ENCODE results near the gene INTS11. TPM values are rescaled to one million over a fixed set of nuclear protein-coding genes. Genes with fewer than 3 reads are reported as not detected.

Gene INTS11
- total and polyA plus RNA-seq, 10 of the 15 experiments (the other 5 are each of a cell fraction or from before 2014, with no cell fraction given) = 2.5 to 117 (median 77.7) TPM

- CTCF ChIA-PET = interaction anchor here (1.7 kb wide), 1 partner anchor 13 kb away, joined by 8 read pairs; no protein-coding TSS in a partner anchor
- no peak overlapping the region for H3K9ac ChIP-seq (ENCODE audit: control insufficient read depth, insufficient read depth, low read length)
Observed at GRCh38 chr1:1357871-1358432, 33.5 kb upstream of the INTS11 start.

GRCh38 chr1:1356796-1357401, 32.4 kb upstream of the INTS11 start:
- Histone ChIP-seq H4K20me1 (ENCODE audit: control insufficient read depth, insufficient read depth) (no peaks in the 10 kb centered on the region), H3K4me3 (no peak overlapping the region), H3K27ac (ENCODE audit: control insufficient read depth, insufficient read depth) (no peak overlapping the region), H3K79me2 (ENCODE audit: control insufficient read depth, insufficient read depth, low read length) (no peaks in the 10 kb centered on the region), H3K36me3 (ENCODE audit: control insufficient read depth in 2 of 2, insufficient read depth in 2 of 2, low read length in 1 of 2) (no peaks in the 10 kb centered on the region), H2AFZ (ENCODE audit: control insufficient read depth, low read depth, low read length) (no peak overlapping the region), H3K4me2 (ENCODE audit: control insufficient read depth, insufficient read depth) (no peak overlapping the region), H3K27me3 (replicated peaks in 1 of 2; ENCODE audit: control insufficient read depth in 2 of 2, insufficient read depth in 2 of 2, low read length in 1 of 2) (peaks cover 0 to 3% of the 10 kb centered on the region in 2 experiments; a peak in 2 of 4 replicates), H3K9ac (ENCODE audit: control insufficient read depth, insufficient read depth, low read length) (no peak overlapping the region), H3K4me1 (ENCODE audit: control insufficient read depth, insufficient read depth, low read length) (peaks cover 5% of the 10 kb centered on the region), H3K9me3 (replicated peaks; ENCODE audit: control insufficient read depth, insufficient read depth, low read length) (no peaks in the 10 kb centered on the region)
- DNase-seq (ENCODE audit: low read depth, low spot score) (no peak), FAIRE-seq (no peak), ATAC-seq (peak; percentile 16; the same call in 2 of the 3 replicates)
- SMC1A ChIA-PET (ENCODE audit: uncharacterized antibody, unreplicated experiment) = no interaction called here
- BruUV-seq (replicated peaks) = no TSS peak
- POLR2A ChIA-PET = no interaction called here
- CTCF ChIA-PET = no interaction called here
- in situ Hi-C loops (cut with MboI) = no loop called here
- intact Hi-C loops (cut with micrococcal nuclease; ENCODE audit: unreplicated experiment) = no loop called here
- RAD21 ChIA-PET (ENCODE audit: unreplicated experiment) = no interaction called here
- WGBS (ENCODE audit: insufficient coverage, insufficient replicate concordance, low lambda C conversion rate, missing lambda C conversion rate) = 39% methylated on average over 26 of the region's 26 CpGs
- TF ChIP-seq RFX5 (IDR thresholded peaks at IDR 0.05; ENCODE audit: low read depth, low read length) (no peak), E4F1 (IDR thresholded peaks at IDR 0.05; ENCODE audit: borderline replicate concordance, partially characterized antibody) (no peak), SIX5 (IDR thresholded peaks at IDR 0.05; ENCODE audit: low read depth, low read length, severe bottlenecking) (no peak), USF2 (IDR thresholded peaks at IDR 0.05; ENCODE audit: borderline replicate concordance, low read depth, low read length) (no peak), BCL3 (IDR thresholded peaks at IDR 0.05; ENCODE audit: borderline replicate concordance, insufficient read depth, low read depth, low read length, poor library complexity, severe bottlenecking) (no peak), KDM1A (IDR thresholded peaks at IDR 0.05; ENCODE audit: borderline replicate concordance) (no peak), HSF1 (IDR thresholded peaks at IDR 0.05; ENCODE audit: low read depth, low read length) (no peak), DPF2 (IDR thresholded peaks at IDR 0.05) (no peak), ZNF24 (IDR thresholded peaks at IDR 0.05) (no peak)

More at GRCh38 chr1:1357871-1358432, 33.5 kb upstream of the INTS11 start:
- H3K27me3 ChIP-seq (replicated peaks in 1 of 2; ENCODE audit: control insufficient read depth in 2 of 2, insufficient read depth in 2 of 2, low read length in 1 of 2) = peaks cover 0 to 3% of the 10 kb centered on the region in 2 experiments; a peak in 2 of 4 replicates
- H3K4me1 ChIP-seq (ENCODE audit: control insufficient read depth, insufficient read depth, low read length) = peaks cover 5% of the 10 kb centered on the region
- H3K27ac ChIP-seq (ENCODE audit: control insufficient read depth, insufficient read depth) = no peak overlapping the region
- FAIRE-seq (no peak), DNase-seq (ENCODE audit: low read depth, low spot score) (no peak), ATAC-seq (no peak)
- H3K9me3 ChIP-seq (replicated peaks; ENCODE audit: control insufficient read depth, insufficient read depth, low read length) = no peaks in the 10 kb centered on the region
- H3K4me3 ChIP-seq = no peak overlapping the region
- H3K79me2 ChIP-seq (ENCODE audit: control insufficient read depth, insufficient read depth, low read length) = no peaks in the 10 kb centered on the region
- POLR2A ChIA-PET = no interaction called here
- BruUV-seq (replicated peaks) = no TSS peak
- H3K4me2 ChIP-seq (ENCODE audit: control insufficient read depth, insufficient read depth) = no peak overlapping the region
- no peaks in the 10 kb centered on the region for H4K20me1 ChIP-seq (ENCODE audit: control insufficient read depth, insufficient read depth)
- intact Hi-C loops (cut with micrococcal nuclease; ENCODE audit: unreplicated experiment) = no loop called here
- TF ChIP-seq POLR2A (IDR thresholded peaks at IDR 0.05; ENCODE audit: low read depth, low read length) = no peak
- 16% methylated on average over 17 of the region's 18 CpGs for WGBS (ENCODE audit: insufficient coverage, insufficient replicate concordance, low lambda C conversion rate, missing lambda C conversion rate)
- in situ Hi-C loops (cut with MboI) = no loop called here
- no peaks in the 10 kb centered on the region for H3K36me3 ChIP-seq (ENCODE audit: control insufficient read depth in 2 of 2, insufficient read depth in 2 of 2, low read length in 1 of 2)
- SMC1A ChIA-PET (ENCODE audit: uncharacterized antibody, unreplicated experiment) = no interaction called here
- RAD21 ChIA-PET (ENCODE audit: unreplicated experiment) = no interaction called here
- no peak overlapping the region for H2AFZ ChIP-seq (ENCODE audit: control insufficient read depth, low read depth, low read length)
